ENCODE data around the gene MTMR11. TPM values are rescaled to one million over a fixed set of nuclear protein-coding genes. Genes with fewer than 3 reads are reported as not detected.

Gene MTMR11
- total and polyA plus RNA-seq, 9 of the 15 experiments (the other 6 are each of a cell fraction or from before 2014, with no cell fraction given), result 0.09 to 1.6 (median 0.51) TPM

GRCh38 chr1:149884433-149885338 is 52.0 kb downstream of the MTMR11 start (continued):
- TF ChIP-seq EP300 (IDR thresholded peaks at IDR 0.05; ENCODE audit: low read length), result no peak
- TF ChIP-seq ZNF263 (CRISPR knock-in tag; IDR thresholded peaks at IDR 0.05; ENCODE audit: borderline replicate concordance), result 0 out of 2 replicates have a peak, but pooled peaks have one; percentile 1
- no peak for TF ChIP-seq TCF15 (CRISPR knock-in tag; IDR thresholded peaks at IDR 0.05)
- no peak for TF ChIP-seq ZNF408 (CRISPR knock-in tag; IDR thresholded peaks at IDR 0.05; ENCODE audit: low read depth)
- no peak for TF ChIP-seq MEIS2 (IDR thresholded peaks at IDR 0.05; ENCODE audit: partially characterized antibody)
- TF ChIP-seq FOXJ3 (CRISPR knock-in tag; IDR thresholded peaks at IDR 0.05), result no peak
- no peak for TF ChIP-seq TARDBP (IDR thresholded peaks at IDR 0.05)
- TF ChIP-seq FOXO4 (CRISPR knock-in tag; IDR thresholded peaks at IDR 0.05), result no peak
- TF ChIP-seq GABPA (tag; conservative IDR thresholded peaks at IDR 0.05; ENCODE audit: low read depth), result no peak; the same call in 1 of the 2 replicates
- no peak for TF ChIP-seq HDAC3 (IDR thresholded peaks at IDR 0.05; ENCODE audit: borderline replicate concordance, partially characterized antibody)
- TF ChIP-seq ZHX1 (conservative IDR thresholded peaks at IDR 0.05; ENCODE audit: low read length), result no peak
- TF ChIP-seq ELK1 (CRISPR knock-in tag; IDR thresholded peaks at IDR 0.05), result no peak

All from K562 (cell line).